ENCODE results near the gene ELMOD2. TPM values are rescaled to one million over a fixed set of nuclear protein-coding genes. Genes with fewer than 3 reads are reported as not detected.

The ELMOD2 gene
- total RNA-seq, 1 donor from 2014 or later = 19.2 TPM

DNA sequence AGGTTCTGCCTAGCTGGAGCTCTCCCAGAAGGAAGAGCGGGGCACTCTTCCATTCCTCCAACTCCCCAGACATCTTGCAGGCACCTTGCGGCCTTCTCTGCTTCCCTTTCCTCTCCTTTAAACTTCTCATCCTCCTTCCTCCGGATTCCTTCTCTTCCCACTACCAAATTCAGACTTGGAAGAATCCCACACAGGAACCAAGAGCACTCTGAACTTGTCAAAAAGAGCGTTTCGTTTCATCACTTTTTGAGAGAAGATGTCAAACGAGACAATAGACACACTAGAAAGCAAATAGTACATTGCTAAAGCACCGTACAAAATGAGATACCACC, 45.3 kb downstream of the ELMOD2 start:
- TF ChIP-seq, protein P1, sequence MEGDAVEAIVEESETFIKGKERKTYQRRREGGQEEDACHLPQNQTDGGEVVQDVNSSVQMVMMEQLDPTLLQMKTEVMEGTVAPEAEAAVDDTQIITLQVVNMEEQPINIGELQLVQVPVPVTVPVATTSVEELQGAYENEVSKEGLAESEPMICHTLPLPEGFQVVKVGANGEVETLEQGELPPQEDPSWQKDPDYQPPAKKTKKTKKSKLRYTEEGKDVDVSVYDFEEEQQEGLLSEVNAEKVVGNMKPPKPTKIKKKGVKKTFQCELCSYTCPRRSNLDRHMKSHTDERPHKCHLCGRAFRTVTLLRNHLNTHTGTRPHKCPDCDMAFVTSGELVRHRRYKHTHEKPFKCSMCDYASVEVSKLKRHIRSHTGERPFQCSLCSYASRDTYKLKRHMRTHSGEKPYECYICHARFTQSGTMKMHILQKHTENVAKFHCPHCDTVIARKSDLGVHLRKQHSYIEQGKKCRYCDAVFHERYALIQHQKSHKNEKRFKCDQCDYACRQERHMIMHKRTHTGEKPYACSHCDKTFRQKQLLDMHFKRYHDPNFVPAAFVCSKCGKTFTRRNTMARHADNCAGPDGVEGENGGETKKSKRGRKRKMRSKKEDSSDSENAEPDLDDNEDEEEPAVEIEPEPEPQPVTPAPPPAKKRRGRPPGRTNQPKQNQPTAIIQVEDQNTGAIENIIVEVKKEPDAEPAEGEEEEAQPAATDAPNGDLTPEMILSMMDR (IDR thresholded peaks at IDR 0.05; ENCODE audit: insufficient read depth, low read length, severe bottlenecking) = no peak
- peak overlapping the region; percentile 37 for H3K4me3 ChIP-seq (ENCODE audit: low read depth, low read length)
- no peaks in the 10 kb centered on the region for H3K36me3 ChIP-seq (ENCODE audit: control insufficient read depth, insufficient read depth, low read length)
- FAIRE-seq (no peak), DNase-seq (ENCODE audit: low read depth) (no peak)
- H3K27me3 ChIP-seq (ENCODE audit: control insufficient read depth, insufficient read depth, low read length) = peaks cover 35% of the 10 kb centered on the region

DNA sequence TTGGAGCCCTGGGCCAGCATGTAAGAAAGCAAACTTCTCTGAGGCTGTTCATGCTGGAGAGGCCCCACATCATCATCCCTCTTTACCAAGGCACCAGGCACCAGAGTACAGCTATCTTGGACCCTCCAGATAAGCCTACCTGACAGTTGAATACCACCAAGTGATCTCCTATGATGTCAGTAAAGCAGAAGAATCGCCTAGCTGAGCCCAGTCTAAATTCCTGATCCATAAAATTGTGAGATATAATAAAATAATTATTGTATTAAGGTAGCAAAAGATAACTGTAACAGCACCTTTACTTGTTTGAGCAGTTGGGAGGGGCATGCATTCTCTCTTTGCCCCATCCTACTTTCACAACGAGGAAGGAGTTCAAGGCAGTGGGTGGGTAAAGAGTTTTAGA, 47.7 kb downstream of the ELMOD2 start:
- no peak for FAIRE-seq
- no peak overlapping the region for H3K4me3 ChIP-seq (ENCODE audit: low read depth, low read length)
- peaks cover 33% of the 10 kb centered on the region for H3K27me3 ChIP-seq (ENCODE audit: control insufficient read depth, insufficient read depth, low read length)
- TF ChIP-seq, protein P1 (IDR thresholded peaks at IDR 0.05; ENCODE audit: insufficient read depth, low read length, severe bottlenecking) = no peak
- H3K36me3 ChIP-seq (ENCODE audit: control insufficient read depth, insufficient read depth, low read length) = no peaks in the 10 kb centered on the region
- DNase-seq (ENCODE audit: low read depth) = no peak

DNA sequence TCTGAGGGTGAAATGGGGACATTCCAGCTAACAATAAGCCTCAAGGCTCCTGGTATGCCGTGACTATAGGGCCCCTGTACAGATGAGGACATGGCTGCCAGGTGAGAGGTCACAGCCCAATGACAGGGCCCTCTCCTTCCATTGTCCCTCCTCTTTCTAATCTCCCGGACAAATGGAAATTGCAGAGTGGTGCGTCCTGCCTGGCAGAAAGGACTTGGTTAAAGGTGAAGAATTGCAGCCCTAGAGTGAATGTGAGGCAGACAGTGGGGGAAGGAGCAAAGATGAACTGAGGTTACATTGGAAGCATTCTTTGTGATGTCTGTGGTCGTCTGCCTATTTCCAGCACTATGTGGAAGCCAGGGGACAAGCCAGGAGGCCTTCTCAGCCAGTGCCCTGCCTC, 51.5 kb downstream of the ELMOD2 start:
- Histone ChIP-seq H3K36me3 (ENCODE audit: control insufficient read depth, insufficient read depth, low read length) (no peaks in the 10 kb centered on the region), H3K27me3 (ENCODE audit: control insufficient read depth, insufficient read depth, low read length) (peaks cover 13% of the 10 kb centered on the region), H3K4me3 (ENCODE audit: low read depth, low read length) (no peak overlapping the region)
- FAIRE-seq (no peak), DNase-seq (ENCODE audit: low read depth) (no peak)
- TF ChIP-seq, protein P1 (IDR thresholded peaks at IDR 0.05; ENCODE audit: insufficient read depth, low read length, severe bottlenecking) = no peak

DNA sequence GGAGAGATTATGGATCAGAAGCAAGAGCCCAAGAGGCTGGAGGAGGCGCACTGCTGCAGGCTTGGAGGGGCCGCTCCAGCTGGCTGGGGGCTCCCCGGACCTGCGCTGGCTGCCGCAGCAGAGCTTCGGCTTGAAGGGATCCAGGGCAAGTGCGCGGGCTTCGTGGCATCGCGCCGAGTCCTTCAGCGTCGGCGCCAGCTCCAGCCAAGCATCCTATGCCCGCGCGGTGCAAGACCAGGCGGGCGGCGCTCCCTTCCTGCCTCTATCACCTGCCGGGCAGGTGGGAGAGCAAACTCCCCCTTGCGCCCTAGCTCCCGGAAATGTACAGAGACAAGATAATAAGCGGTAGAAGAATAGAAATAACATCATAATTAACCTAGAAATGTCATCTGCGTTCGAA, 55.3 kb downstream of the ELMOD2 start:
- peaks cover 13% of the 10 kb centered on the region for H3K27me3 ChIP-seq (ENCODE audit: control insufficient read depth, insufficient read depth, low read length)
- no peak for FAIRE-seq

DNA sequence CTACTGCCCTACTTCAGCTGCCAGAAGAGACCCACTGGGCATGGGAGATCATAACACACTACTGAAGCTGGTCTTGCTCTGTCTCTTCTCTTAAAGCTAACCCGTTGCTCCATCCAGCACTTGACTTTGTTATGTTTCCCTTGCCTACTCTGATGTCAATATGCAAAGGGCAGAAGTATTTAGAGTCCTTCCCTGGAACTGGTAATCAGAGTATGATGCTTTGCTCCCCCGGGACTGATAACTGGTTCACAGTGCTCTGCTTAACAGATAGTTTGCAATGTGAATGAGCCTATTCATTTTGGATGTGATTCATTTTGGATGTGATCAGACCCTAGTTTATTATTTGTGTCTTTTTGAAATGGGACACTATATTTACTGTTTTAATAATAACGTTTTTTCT, 57.1 kb downstream of the ELMOD2 start:
- H3K4me3 ChIP-seq (ENCODE audit: low read depth, low read length) = no peak overlapping the region
- DNase-seq (ENCODE audit: low read depth) (no peak), FAIRE-seq (peak; percentile 28)
- peaks cover 13% of the 10 kb centered on the region for H3K27me3 ChIP-seq (ENCODE audit: control insufficient read depth, insufficient read depth, low read length)
- no peaks in the 10 kb centered on the region for H3K36me3 ChIP-seq (ENCODE audit: control insufficient read depth, insufficient read depth, low read length)
- TF ChIP-seq, protein P1 (IDR thresholded peaks at IDR 0.05; ENCODE audit: insufficient read depth, low read length, severe bottlenecking) = no peak

More for the DNA sequence above, 55.3 kb downstream of the ELMOD2 start:
- DNase-seq (ENCODE audit: low read depth) = no peak
- TF ChIP-seq, protein P1 (IDR thresholded peaks at IDR 0.05; ENCODE audit: insufficient read depth, low read length, severe bottlenecking) = no peak
- Histone ChIP-seq H3K36me3 (ENCODE audit: control insufficient read depth, insufficient read depth, low read length) (no peaks in the 10 kb centered on the region), H3K4me3 (ENCODE audit: low read depth, low read length) (no peak overlapping the region)

DNA sequence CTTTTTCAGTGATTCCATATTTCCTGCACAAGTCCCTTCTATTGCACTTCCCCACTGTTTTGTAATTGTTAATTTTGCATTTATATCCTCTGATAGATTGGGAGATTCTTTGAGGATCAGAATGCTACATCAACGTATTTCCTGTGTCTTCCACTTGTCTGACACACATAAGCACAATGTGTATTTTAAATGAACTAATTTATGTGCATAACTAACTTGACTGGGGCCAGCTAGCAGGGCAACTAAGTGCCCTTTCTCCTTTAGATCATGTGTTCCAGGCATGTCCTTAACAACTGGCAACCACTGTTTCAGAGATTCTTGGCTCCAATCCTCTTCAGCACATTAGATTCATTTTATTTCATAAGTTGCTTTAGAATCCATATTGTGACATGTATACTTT, 60.5 kb downstream of the ELMOD2 start:
- no peak for DNase-seq (ENCODE audit: low read depth)
- no peak for FAIRE-seq
- Histone ChIP-seq H3K27me3 (ENCODE audit: control insufficient read depth, insufficient read depth, low read length) (peaks cover 4% of the 10 kb centered on the region), H3K36me3 (ENCODE audit: control insufficient read depth, insufficient read depth, low read length) (no peaks in the 10 kb centered on the region), H3K4me3 (ENCODE audit: low read depth, low read length) (no peak overlapping the region)
- TF ChIP-seq, protein P1 (IDR thresholded peaks at IDR 0.05; ENCODE audit: insufficient read depth, low read length, severe bottlenecking) = no peak

Measured in bronchial epithelial cell (primary cell).